Osteoblast (primary cell): ENCODE results near the gene CD44. TPM values are rescaled to one million over a fixed set of nuclear protein-coding genes. Genes with fewer than 3 reads are reported as not detected.

Experiments
- DNase-seq: peaks from one replicate; pipeline ENCODE4 v3.0.0; 2011; ENCODE audit warnings: low spot score, mixed read lengths; ENCODE audit not compliant: insufficient read length; ENCODE audit errors: missing footprints
- H2AFZ ChIP-seq: 2 replicates; pipeline ENCODE4 v1.6.0; 2011; ENCODE audit warnings: mild to moderate bottlenecking, low read length
- H3K27ac ChIP-seq: 2 replicates; pipeline ENCODE4 v1.5.1; 2011; ENCODE audit warnings: mild to moderate bottlenecking, low read depth, low read length, moderate library complexity
- H3K27me3 ChIP-seq: 2 replicates; pipeline ENCODE4 v1.6.0; 2012; ENCODE audit warnings: mild to moderate bottlenecking, control low read depth, inconsistent platforms, low read length, moderate library complexity; ENCODE audit not compliant: insufficient read depth
- H3K36me3 ChIP-seq: 2 replicates; pipeline ENCODE4 v1.5.1; 2011; ENCODE audit warnings: mild to moderate bottlenecking, low read length, control low read depth, moderate library complexity; ENCODE audit not compliant: insufficient read depth
- H3K4me1 ChIP-seq: 2 replicates; pipeline ENCODE4 v1.5.1; 2011; ENCODE audit warnings: mild to moderate bottlenecking, low read length, control low read depth, moderate library complexity; ENCODE audit not compliant: insufficient read depth
- H3K4me2 ChIP-seq: 2 replicates; pipeline ENCODE4 v1.6.0; 2011; ENCODE audit warnings: mild to moderate bottlenecking, low read length; ENCODE audit not compliant: insufficient read depth
- H3K4me3 ChIP-seq: fragments of 200-600 bp; sonication (generic); 3 replicates; pipeline ENCODE4 v1.5.1; 2012; ENCODE audit warnings: mild to moderate bottlenecking, low read length, inconsistent platforms; ENCODE audit not compliant: insufficient read depth
- H3K79me2 ChIP-seq: 2 replicates; pipeline ENCODE4 v1.6.0; 2012; ENCODE audit warnings: mild to moderate bottlenecking, low read length, control low read depth, inconsistent platforms; ENCODE audit not compliant: insufficient read depth
- H3K9me3 ChIP-seq: 2 replicates; pipeline ENCODE4 v1.5.1; 2011; ENCODE audit warnings: low read depth, low read length, control low read depth
- H4K20me1 ChIP-seq: 2 replicates; pipeline ENCODE4 v1.6.0; 2012; ENCODE audit warnings: mild to moderate bottlenecking, low read length, control low read depth; ENCODE audit not compliant: insufficient read depth
- total RNA-seq: library from RNA; depleted of rRNA; stranded (reverse); fragments of >200 nt; gene quantifications from 2 replicates; pipeline ENCODE4 v1.2.3, GENCODE V29; 2012
- TF ChIP-seq, protein P1 (sequence below): IDR thresholded peaks from 2 replicates; pipeline ENCODE4 v1.5.1; 2011; ENCODE audit warnings: mild to moderate bottlenecking, low read depth, low read length, moderate library complexity; ENCODE audit errors: extremely low read depth

The CD44 gene
- total RNA-seq, 1 donor: 238 TPM

DNA sequence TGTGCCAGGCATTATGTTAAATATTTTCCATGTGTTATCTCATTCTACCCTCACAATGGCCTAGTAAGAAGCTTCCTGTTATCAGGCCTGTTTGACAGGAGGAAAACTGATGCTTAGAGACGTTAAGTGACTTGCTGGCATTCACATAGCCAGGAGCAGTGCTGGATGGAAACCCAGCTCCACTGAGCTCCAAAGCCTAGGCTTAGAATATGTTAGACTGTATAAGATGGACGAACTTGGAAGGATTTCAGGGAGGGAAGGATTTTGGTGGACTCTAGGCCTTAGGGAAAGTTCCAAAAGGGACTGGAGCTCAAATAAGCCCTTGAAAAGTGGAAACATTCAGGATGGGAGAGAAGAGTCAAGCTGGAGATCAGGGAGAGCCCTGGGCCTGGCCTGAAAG is 2.1 kb downstream of the CD44 start:
- H3K4me2 ChIP-seq: peak overlapping the region; percentile 89
- no peaks in the 10 kb centered on the region for H3K9me3 ChIP-seq
- no peak for DNase-seq
- H3K27me3 ChIP-seq: no peaks in the 10 kb centered on the region
- TF ChIP-seq, protein P1, sequence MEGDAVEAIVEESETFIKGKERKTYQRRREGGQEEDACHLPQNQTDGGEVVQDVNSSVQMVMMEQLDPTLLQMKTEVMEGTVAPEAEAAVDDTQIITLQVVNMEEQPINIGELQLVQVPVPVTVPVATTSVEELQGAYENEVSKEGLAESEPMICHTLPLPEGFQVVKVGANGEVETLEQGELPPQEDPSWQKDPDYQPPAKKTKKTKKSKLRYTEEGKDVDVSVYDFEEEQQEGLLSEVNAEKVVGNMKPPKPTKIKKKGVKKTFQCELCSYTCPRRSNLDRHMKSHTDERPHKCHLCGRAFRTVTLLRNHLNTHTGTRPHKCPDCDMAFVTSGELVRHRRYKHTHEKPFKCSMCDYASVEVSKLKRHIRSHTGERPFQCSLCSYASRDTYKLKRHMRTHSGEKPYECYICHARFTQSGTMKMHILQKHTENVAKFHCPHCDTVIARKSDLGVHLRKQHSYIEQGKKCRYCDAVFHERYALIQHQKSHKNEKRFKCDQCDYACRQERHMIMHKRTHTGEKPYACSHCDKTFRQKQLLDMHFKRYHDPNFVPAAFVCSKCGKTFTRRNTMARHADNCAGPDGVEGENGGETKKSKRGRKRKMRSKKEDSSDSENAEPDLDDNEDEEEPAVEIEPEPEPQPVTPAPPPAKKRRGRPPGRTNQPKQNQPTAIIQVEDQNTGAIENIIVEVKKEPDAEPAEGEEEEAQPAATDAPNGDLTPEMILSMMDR: no peak
- H3K4me1 ChIP-seq: peaks cover 59% of the 10 kb centered on the region
- peaks cover 50% of the 10 kb centered on the region for H4K20me1 ChIP-seq
- peak overlapping the region; percentile 93 for H3K4me3 ChIP-seq
- no peak overlapping the region for H2AFZ ChIP-seq
- peaks cover 79% of the 10 kb centered on the region for H3K79me2 ChIP-seq
- peak overlapping the region; percentile 84 for H3K27ac ChIP-seq
- peaks cover 4% of the 10 kb centered on the region for H3K36me3 ChIP-seq

DNA sequence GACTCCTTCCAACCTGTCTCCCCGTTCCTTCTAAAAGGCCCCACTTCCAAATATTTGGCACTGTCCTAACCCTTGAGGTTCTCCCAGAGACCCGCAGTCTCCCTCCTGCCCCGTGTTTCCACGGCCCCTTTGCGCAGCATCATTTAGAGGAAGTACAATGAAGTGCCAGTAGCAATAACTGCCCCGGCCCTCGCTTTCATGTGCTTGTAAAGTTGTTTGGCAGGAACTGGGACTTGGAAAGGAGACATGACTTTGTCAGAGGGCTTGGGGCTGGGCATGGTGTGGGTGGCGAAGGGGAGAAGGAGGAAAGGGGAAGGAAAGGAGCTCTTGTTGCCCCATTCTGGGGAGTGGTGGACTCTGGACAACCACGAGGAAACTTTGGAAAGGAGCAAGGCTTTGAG is 2.6 kb downstream of the CD44 start:
- no peaks in the 10 kb centered on the region for H3K9me3 ChIP-seq
- peak overlapping the region; percentile 84 for H3K27ac ChIP-seq
- H3K79me2 ChIP-seq: peaks cover 84% of the 10 kb centered on the region
- peaks cover 55% of the 10 kb centered on the region for H4K20me1 ChIP-seq
- H3K36me3 ChIP-seq: peaks cover 8% of the 10 kb centered on the region
- H3K4me2 ChIP-seq: peak overlapping the region; percentile 89
- TF ChIP-seq, protein P1: no peak
- no peak for DNase-seq
- peak overlapping the region; percentile 93 for H3K4me3 ChIP-seq
- peaks cover 63% of the 10 kb centered on the region for H3K4me1 ChIP-seq
- no peaks in the 10 kb centered on the region for H3K27me3 ChIP-seq
- no peak overlapping the region for H2AFZ ChIP-seq

DNA sequence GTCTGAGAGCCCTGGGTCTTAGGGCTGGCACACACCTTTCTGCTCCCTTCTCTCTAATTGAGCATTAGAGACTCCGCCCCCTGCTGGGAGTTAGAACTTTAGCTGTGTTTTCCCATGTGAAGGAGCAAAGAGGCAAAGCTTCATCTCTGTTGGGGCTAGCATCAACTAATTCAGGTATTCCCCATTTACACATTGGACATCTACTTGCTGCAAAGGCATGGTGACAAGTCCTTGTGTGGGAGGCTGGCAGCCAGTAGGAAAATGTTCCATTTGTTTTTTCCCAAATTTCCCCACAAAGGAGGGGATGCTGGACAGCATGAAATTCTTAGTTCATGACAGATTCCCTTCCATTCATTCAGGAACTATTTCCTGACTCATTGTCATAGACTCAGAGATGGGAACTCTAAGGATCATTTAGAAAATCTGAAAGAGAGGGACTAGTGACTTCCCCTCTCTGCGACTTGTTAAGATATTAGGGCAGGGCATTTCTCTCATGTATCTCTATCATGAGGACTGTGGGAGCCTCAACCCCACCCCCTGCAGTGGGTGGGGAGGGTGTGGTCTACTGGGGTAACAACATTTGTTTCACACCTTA is 3.6 kb downstream of the CD44 start:
- H4K20me1 ChIP-seq: peaks cover 64% of the 10 kb centered on the region
- H3K4me2 ChIP-seq: peak overlapping the region; percentile 89
- no peak overlapping the region for H2AFZ ChIP-seq
- H3K27ac ChIP-seq: peak overlapping the region; percentile 83
- H3K4me1 ChIP-seq: peaks cover 73% of the 10 kb centered on the region
- no peaks in the 10 kb centered on the region for H3K9me3 ChIP-seq
- no peaks in the 10 kb centered on the region for H3K27me3 ChIP-seq
- TF ChIP-seq, protein P1: no peak
- peak overlapping the region; percentile 93 for H3K4me3 ChIP-seq
- peak; percentile 88 for DNase-seq
- H3K79me2 ChIP-seq: peaks cover 94% of the 10 kb centered on the region
- H3K36me3 ChIP-seq: peaks cover 16% of the 10 kb centered on the region

DNA sequence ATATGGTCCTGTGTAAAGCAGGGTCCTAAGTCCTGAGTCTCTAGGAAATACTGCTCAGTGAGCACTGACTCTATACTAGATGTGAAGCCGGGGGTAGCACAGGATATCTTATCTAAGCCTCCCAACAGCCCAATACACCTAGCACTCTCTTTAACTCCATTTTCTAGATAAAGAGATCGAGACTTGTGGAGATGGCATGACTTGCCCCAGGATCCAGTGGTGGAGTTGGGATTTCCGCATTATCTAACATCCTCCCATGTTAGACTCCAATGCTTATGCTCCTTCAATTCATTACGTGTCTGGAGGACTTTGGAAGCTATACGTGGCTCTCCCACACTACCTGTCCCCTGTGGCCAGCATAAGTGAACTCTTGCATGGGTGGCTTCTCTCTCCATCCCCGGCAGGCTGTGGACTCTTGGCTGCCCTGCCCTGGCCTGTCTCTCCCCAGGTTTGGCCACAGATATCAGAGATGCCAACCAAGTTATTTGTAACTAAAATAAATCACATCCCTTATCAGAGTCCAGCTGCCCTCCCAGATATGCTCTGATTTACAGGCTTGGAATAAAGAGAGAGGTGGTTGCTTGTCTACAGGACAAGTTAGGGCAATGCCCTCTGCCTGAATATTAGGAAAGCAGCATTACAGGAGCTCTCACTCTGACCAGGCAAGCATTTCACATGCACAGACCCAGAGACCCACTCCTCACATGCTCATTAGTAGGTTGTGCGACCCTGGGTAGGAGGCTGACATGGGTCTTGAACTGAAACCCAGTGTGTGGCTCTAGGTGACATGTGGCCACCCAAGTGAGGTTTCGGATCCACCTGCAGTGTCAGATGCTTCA is 4.5 kb downstream of the CD44 start:
- Histone ChIP-seq H3K4me2 (peak overlapping the region; percentile 89), H2AFZ (no peak overlapping the region)

More for the DNA sequence above, 4.5 kb downstream of the CD44 start:
- Histone ChIP-seq H3K27me3 (no peaks in the 10 kb centered on the region), H3K36me3 (peaks cover 24% of the 10 kb centered on the region), H3K4me1 (peaks cover 66% of the 10 kb centered on the region), H3K27ac (peak overlapping the region; percentile 83), H3K9me3 (no peaks in the 10 kb centered on the region), H3K4me3 (peak overlapping the region; percentile 47), H4K20me1 (peaks cover 70% of the 10 kb centered on the region), H3K79me2 (peaks cover 97% of the 10 kb centered on the region)
- TF ChIP-seq, protein P1: no peak
- DNase-seq: no peak
